Uterus (tissue), 2 donors: ENCODE data around the gene KRT1.

ENCODE experiments used
- CTCF ChIP-seq, 4 experiments: fragments of 200-600 bp in 2 of 4; fragments of 450-650 bp in 2 of 4; sonication (generic) in 2 of 4; IDR thresholded peaks; one replicate each; pipeline ENCODE4 v1.5.1; 2016 to 2019; ENCODE audit warnings: antibody characterized with exemption in 4 of 4, mild to moderate bottlenecking in 2 of 4, moderate library complexity in 1 of 4
- POLR2A ChIP-seq, 2 donors: fragments of 450-650 bp; IDR thresholded peaks; one replicate each; pipeline ENCODE4 v1.6.1; 2016; ENCODE audit warnings: antibody characterized with exemption in 2 of 2, mild to moderate bottlenecking in 1 of 2, moderate library complexity in 1 of 2

GRCh38 chr12:52683575-52684300 lies 3.5 kb upstream of the KRT1 start:
- TF ChIP-seq CTCF (IDR thresholded peaks at IDR 0.05) (no peak), POLR2A (IDR thresholded peaks at IDR 0.05) (no peak)
